Activated CD4-positive, CD25-positive, alpha-beta regulatory T cell treated with anti-CD3 and anti-CD28 coated beads, Interleukin-2, amount 50 U/mL, for 24 hours (primary cell): Measurements from ENCODE around the gene NDC1.
"Not testable (repeated sequence)": the region's sequence is repeated elsewhere in the genome, so short reads cannot be mapped to it uniquely, and the experiment has no call there.

Experiments used
- ATAC-seq, 2 donors: fragments of 150-1000 bp; cut with Tn5 transposase; one replicate each; pipeline ENCODE4 v1.10.0; 2021; ENCODE audit warnings: mild to moderate bottlenecking in 1 of 2, moderate library complexity in 1 of 2

NDC1 gene

GRCh38 chr1:53825306-53825705 lies 12.8 kb downstream of the NDC1 start:
- ATAC-seq: no peak

DNA sequence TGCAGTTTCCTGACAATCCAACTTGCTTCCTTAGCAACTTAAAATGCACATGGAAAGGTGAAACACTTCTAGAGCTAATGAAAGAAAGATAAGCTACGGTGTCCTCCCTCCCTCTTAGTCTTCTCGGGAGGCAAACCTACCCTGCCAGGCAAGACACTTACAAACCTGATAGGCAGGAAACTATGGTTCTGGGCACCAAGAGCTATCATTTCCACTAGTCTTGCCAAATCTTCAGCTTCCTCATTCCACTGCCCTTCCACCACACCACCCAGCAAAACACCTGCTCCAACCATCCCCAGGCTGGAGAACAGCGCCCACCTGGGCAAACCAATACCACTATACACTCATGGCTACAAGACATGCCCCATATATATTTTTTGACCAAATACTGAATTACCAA lies 15.2 kb downstream of the NDC1 start:
- no peak for ATAC-seq

- no peak for ATAC-seq
These were observed 16.7 kb downstream of the NDC1 start for GRCh38 chr1:53821380-53821779.

GRCh38 chr1:53819387-53819786 lies 18.7 kb downstream of the NDC1 start:
- no peak for ATAC-seq

- not testable (repeated sequence) for ATAC-seq
These were observed 21.5 kb downstream of the NDC1 start for GRCh38 chr1:53816584-53816983.

DNA sequence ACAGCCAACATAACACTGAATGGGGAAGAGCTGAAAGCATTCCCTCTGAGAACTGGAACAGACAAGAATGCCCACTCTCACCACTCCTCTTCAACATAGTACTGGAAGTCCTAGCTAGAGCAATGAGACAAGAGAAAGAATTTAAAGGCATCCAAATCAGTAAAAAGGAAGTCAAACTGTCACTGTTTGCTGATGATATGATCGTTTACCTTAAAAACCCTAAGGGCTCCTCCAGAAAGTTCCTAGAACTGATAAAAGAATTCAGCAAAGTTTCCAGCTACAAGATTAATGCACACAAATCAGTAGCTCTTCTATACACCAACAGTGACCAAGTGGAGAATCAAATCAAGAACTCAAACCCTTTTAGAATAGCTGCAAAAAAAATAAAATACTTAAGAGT lies 22.6 kb downstream of the NDC1 start:
- not testable (repeated sequence) for ATAC-seq

DNA sequence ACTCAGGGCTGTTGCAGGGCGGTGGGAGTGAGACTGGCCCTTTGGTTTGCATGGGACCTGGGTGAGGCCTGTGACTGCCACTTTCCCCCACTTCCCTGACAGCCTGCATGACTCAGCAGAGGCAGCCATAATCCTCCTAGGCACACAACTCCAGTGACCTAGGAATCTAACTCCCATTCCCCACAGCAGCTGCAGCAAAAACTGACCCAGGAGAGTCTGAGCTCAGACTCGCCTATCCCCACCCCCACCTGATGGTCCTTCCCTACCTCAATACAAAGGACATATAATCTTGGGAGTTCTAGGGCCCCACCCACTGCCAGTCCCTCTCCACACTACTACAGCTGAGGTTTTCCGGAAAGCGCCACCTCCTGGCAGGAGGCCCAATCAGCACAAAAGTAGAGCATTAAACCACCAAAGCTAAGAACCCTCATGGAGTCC lies 26.7 kb downstream of the NDC1 start:
- ATAC-seq: no peak

DNA sequence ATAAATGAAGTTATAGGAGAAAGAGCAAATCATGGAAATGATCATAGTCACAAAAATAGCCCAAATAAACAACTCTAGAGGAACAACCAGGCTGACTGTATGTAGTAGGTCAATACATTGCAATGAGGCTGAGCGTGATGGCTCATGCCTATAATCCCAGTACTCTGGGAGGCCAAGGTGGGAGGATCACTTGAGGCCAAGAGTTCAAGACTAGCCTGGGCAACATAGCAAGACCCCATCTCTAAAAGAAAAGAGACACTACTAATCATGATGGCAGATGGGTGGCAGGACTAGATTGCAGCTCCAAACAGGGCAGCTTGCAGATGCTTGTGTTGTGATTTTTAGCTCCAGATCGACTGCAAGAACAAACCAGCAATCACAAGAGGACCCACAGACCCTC lies 27.6 kb downstream of the NDC1 start:
- no peak for ATAC-seq

GRCh38 chr1:53810007-53810406 lies 28.1 kb downstream of the NDC1 start:
- no peak for ATAC-seq

DNA sequence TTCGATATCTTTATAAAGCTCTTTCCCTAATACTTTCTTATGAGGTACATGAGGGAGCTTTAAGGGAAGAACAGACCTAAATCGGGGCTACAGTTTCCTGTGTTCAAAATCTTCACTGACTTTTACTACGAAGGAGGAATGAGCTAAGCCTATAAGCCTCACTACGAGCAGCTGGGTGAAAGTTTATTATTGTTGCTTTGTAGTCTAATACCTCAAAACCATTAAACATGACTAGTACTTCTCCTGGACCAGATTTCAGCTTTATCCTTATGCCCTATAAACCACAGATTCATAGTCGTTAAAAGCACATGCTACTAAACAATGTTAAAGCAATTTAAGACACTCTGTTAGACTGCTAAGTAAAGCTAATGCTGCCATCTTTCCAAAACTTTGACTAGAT lies 30.2 kb downstream of the NDC1 start:
- ATAC-seq: no peak

DNA sequence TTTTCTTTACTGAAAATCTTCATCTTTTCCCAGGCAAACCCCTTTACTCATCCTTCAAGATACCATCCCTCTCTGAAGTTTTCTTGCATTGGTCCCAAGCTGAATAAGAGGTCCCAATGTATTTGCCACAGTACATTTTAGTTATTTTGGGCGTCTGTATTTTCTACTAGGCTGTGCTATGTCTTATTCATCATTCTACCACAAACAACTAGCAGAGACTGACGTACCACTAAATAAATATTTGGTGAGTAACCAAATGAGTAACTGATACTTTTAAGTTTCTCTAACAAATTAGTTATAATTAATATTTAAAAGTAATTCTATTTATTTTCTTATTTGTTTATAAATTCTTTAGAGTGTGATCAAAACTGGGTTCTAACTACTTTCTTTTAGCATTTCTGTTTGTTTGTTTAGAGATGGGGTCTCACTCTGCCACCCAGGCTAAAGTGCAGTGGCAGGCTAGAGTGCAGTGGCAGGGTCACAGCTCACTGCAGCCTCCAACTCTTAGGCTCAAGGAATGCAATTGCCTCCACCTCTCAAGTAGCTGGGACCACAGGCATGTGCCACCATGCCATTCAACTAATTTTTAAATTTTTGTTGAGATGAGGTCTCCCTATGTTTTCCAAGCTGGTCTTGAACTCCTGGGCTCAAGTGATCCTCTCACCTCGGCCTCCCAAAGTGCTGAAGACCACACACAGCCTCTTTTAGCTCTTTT lies 33.1 kb downstream of the NDC1 start:
- ATAC-seq: no peak

- ATAC-seq: no peak
These were observed 33.9 kb downstream of the NDC1 start for GRCh38 chr1:53804181-53804580.

DNA sequence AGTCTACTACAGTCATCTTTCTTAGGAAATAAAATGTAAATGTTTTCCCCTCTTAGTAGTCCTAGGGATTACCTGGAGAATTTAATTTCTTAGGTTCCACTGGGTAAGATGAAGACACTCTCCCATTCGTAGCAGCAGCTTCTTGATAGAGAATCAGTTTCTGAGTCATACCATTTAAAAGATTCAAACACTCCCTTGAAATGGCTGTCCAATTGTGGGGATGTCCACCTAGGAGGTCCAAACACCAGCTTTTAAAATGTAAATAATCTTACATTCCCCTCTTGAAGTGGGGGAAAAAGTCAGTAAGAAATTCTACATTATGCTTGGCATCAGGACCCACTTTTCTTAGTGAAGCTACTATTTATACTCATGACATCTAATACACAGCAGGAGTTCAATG lies 37.5 kb downstream of the NDC1 start:
- no peak for ATAC-seq

GRCh38 chr1:53799141-53799540 lies 39.0 kb downstream of the NDC1 start:
- no peak for ATAC-seq

DNA sequence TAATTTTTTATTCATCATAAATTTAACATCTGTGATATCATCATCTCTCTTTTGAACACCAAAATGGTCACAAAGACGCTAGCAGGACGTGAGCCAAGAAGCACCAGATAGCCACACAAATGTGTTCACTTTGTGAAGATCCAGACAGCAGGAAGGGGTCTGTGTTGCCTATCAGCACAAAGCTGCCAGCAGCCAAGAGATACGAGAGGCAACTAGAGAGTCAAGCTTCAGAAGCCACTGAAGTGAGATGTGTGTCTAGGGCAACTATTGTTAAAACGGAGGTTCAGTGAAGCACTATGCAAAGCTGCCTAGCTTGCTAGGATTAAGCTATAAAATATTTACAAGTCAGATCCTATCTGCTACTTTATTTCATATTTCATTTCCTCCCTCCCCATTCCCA lies 45.3 kb downstream of the NDC1 start:
- ATAC-seq: no peak

- ATAC-seq: no peak
These were observed 50.4 kb downstream of the NDC1 start for GRCh38 chr1:53787655-53788054.

DNA sequence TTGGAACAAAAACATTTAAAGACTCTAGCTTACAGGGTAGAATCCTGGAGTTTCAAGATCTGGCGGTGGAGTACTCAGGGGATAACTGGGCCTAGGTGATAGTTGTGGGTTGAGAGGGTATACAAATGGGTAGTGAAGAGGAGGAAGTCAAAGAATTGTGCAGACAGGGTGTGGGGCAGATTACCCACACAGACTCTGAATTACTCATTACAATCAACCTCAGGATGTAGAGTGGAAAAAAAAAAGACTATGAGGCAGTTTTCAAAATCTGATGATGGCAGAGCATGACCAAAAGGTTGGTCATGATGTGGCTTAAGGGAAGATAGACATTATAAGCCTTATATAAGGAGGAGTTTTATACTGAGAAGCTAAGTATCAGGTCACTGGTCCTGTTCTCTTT lies 55.0 kb downstream of the NDC1 start:
- ATAC-seq: peak; percentile 72 to 95

DNA sequence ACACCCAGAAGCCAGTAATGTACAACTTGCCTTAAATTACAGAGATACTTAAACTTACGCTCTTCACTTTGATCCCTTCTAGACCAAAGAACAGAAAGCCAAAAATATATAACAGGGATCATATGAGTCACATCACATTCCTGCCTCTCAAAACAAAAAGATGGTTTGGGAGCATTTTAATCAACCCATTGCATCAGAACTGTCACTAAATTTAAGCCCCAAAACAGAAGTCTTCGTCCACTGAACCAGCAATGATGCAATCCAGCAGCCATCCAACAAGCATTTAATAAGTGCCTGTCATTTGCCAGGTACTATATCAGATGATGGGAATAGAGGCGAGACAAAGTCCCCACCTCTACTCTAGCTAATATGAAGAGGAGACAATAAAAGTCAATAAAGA lies 56.4 kb downstream of the NDC1 start:
- no peak for ATAC-seq

DNA sequence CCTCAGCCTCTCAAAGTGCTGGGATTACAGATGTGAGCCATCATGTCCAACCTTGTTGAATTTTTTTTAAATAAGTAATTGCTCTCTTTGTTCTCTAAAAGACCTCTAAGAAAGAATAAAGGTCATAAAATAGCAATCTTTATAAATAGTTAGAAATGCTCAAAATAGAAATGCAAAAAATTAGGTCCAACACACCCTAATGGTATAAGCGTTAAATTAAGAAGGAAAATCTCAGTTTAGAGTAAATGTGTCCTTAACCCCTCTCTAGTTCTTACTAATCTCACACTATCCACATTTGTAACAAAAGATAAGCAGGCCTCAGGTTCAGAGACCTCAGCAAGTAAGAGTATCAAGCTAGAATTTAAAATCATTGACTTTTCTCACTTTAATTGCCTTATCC lies 60.8 kb downstream of the NDC1 start:
- ATAC-seq: no peak

- ATAC-seq: no peak
These were observed 66.4 kb downstream of the NDC1 start for GRCh38 chr1:53771648-53772047.

DNA sequence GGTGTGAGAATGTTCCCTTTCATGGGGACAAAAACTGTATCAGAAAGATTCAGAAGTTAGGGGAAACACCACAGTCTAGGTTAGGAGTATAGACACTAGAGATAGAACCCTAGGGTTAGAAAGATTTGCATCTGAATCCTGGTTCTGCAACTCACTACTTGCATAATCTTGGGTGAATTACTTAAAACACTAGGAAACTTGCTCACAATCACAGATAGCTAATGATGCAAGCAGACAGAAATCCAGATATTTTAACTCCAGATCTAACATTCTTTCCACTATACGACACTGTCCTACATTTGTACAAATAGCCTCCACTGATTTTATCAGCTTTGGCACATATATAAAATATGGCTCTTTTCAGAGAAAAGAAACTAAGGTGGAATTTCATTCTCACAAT lies 68.3 kb downstream of the NDC1 start:
- ATAC-seq: no peak

DNA sequence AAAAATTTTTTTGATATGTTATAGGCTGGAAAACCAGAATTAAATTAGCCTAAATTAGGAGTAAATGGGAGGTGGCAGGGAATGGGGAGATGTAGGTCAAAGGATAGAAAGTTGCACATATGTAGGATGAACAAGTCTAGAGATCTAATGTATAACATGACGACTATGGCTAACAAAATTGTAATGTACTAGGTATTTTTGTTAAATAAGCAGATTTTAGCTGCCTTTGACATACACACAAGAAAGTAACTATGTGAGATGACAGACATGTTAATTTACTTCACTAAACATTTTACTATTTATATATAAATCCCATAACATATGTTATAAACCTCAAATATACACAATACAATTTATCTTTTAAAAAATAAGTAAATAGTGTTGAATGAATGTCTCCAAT lies 68.9 kb downstream of the NDC1 start:
- no peak for ATAC-seq

DNA sequence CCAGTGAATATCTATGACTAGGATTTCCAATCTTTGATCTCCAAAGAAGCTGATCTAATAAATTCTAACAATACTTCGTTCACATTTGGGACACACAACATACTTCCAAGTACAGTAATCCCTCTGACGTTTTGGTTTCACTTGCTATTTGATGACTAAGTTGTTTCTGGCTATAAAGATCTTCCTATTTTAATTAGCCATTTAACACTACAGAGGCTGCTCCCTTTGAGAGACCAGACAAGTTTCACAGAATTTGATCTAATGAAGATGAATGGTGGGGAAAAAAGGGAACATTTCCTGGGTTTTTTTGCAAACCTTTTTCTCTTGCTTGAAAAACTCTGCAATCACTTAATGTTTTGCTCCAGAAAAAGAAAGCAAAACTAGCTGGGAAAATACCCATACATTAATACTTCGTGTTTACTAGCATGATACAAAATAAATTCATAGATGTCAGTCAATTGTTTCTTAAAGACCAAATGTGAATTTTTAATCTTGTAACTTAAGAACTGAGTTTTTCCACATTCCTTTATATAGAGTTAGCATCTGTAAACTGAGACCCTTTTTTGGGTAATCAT lies 71.2 kb downstream of the NDC1 start:
- ATAC-seq: peak in 1 of 2 donors; percentile 30

DNA sequence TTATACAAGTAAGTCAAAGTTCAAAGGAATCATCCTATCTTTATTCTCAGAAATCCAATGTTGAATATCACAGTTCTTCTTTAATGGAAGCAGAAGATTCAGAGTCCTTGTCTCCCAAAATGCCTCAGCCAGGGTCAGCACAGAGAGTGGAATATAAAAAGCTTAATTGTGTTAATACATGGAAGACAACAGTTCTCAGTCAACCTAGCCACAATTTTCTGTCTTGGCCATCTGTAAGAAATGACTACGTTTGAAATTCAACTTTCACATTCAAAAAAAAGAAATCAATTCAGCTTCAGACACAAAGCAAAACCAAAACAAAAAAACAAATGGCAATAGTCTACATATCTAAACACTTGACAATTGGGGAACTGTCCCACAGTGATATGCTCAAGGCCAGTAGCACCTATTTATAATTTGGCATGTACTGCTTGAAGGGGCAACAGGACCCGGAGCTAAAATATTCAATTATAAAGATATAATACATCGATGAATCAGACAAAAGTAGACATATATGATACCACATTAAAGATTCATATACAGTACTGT lies 71.8 kb downstream of the NDC1 start:
- peak in 1 of 2 donors; percentile 10 for ATAC-seq

- ATAC-seq: peak in 1 of 2 donors; percentile 36
These were observed 72.4 kb downstream of the NDC1 start for GRCh38 chr1:53765657-53766056.
